HEK293 (cell line): ENCODE results near the gene SETD2.

Source experiments
- CTCF ChIA-PET: fragments of 350-600 bp; formaldehyde crosslinking; extraction: SDS; loops from one replicate; lab custom pipeline; 2021; ENCODE audit warnings: antibody characterized with exemption; lab: Yijun Ruan, JAX
- POLR2A ChIA-PET: fragments of 300-600 bp; formaldehyde crosslinking; extraction: SDS; loops from one replicate; lab custom pipeline; 2020; ENCODE audit warnings: antibody characterized with exemption, inconsistent platforms; lab: Yijun Ruan, JAX
- H3K27ac ChIP-seq: fragments of 200-500 bp; sonication (Bioruptor generic); 2 replicates; pipeline ENCODE4 v1.5.1; 2014; ENCODE audit warnings: low read depth, low read length, control low read depth, inconsistent platforms; ENCODE audit errors: extremely low read depth
- H3K36me3 ChIP-seq, 2 experiments: fragments of 200-500 bp in 1 of 2; sonication (Bioruptor generic) in 1 of 2; 1 replicate in 1 of 2; 2 replicates in 1 of 2; pipeline ENCODE4 v1.5.1; 2014 to 2017; ENCODE audit warnings: inconsistent platforms in 2 of 2, low read length in 2 of 2; ENCODE audit not compliant: control insufficient read depth in 2 of 2, insufficient read depth in 1 of 2
- H3K4me1 ChIP-seq: fragments of 200-500 bp; sonication (Bioruptor generic); 2 replicates; pipeline ENCODE4 v1.5.1; 2014; ENCODE audit warnings: mild to moderate bottlenecking, low read length, inconsistent platforms; ENCODE audit not compliant: control insufficient read depth, insufficient read depth
- H3K4me3 ChIP-seq: 2 replicates; pipeline ENCODE4 v1.5.1; 2011; ENCODE audit warnings: low read depth, mild to moderate bottlenecking, control low read depth, low read length, moderate library complexity
- H3K9me3 ChIP-seq: fragments of 200-500 bp; sonication (Bioruptor generic); 2 replicates; pipeline ENCODE4 v1.5.1; 2014; ENCODE audit warnings: low read depth, low read length, inconsistent platforms; ENCODE audit not compliant: control insufficient read depth, insufficient read depth
- AEBP2 ChIP-seq: fragments of 450-650 bp; formaldehyde crosslinking; IDR thresholded peaks from 2 replicates; pipeline ENCODE4 v1.5.1; 2016; ENCODE audit warnings: missing biosample characterization, missing genetic modification characterization, borderline replicate concordance
- ATF2 ChIP-seq: fragments of 450-650 bp; formaldehyde crosslinking; IDR thresholded peaks from 2 replicates; pipeline ENCODE4 v1.5.1; 2016; ENCODE audit warnings: missing biosample characterization, missing genetic modification characterization, low read depth
- BCL6B ChIP-seq: fragments of 450-650 bp; formaldehyde crosslinking; IDR thresholded peaks from 2 replicates; pipeline ENCODE4 v1.5.1; 2017; ENCODE audit warnings: missing biosample characterization, missing genetic modification characterization
- EGR2 ChIP-seq: fragments of 450-650 bp; formaldehyde crosslinking; IDR thresholded peaks from 2 replicates; pipeline ENCODE4 v1.5.1; 2016; ENCODE audit warnings: low read depth, missing biosample characterization, missing genetic modification characterization
- OSR2 ChIP-seq: fragments of 450-650 bp; formaldehyde crosslinking; IDR thresholded peaks from 2 replicates; pipeline ENCODE4 v1.5.1; 2016; ENCODE audit warnings: missing biosample characterization, missing genetic modification characterization
- SALL2 ChIP-seq: fragments of 450-650 bp; formaldehyde crosslinking; IDR thresholded peaks from 2 replicates; pipeline ENCODE4 v1.5.0; 2017; ENCODE audit warnings: missing biosample characterization, mild to moderate bottlenecking, missing genetic modification characterization, borderline replicate concordance
- ZBTB49 ChIP-seq: fragments of 450-650 bp; formaldehyde crosslinking; IDR thresholded peaks from 2 replicates; pipeline ENCODE4 v1.5.1; 2016; ENCODE audit warnings: missing biosample characterization, missing genetic modification characterization, low read depth
- ZBTB6 ChIP-seq: fragments of 450-650 bp; formaldehyde crosslinking; IDR thresholded peaks from 2 replicates; pipeline ENCODE4 v1.5.1; 2017; ENCODE audit warnings: missing biosample characterization, missing genetic modification characterization
- ZBTB8A ChIP-seq: fragments of 450-650 bp; formaldehyde crosslinking; IDR thresholded peaks from 2 replicates; pipeline ENCODE4 v1.5.1; 2016; ENCODE audit warnings: missing biosample characterization, missing genetic modification characterization
- ZNF10 ChIP-seq: fragments of 450-650 bp; formaldehyde crosslinking; IDR thresholded peaks from 2 replicates; pipeline ENCODE4 v1.5.1; 2017; ENCODE audit warnings: missing biosample characterization, missing genetic modification characterization
- ZNF2 ChIP-seq: fragments of 450-650 bp; formaldehyde crosslinking; IDR thresholded peaks from 2 replicates; pipeline ENCODE4 v1.5.1; 2016; ENCODE audit warnings: missing biosample characterization, missing genetic modification characterization
- ZNF24 ChIP-seq: fragments of 450-650 bp; formaldehyde crosslinking; IDR thresholded peaks from 2 replicates; pipeline ENCODE4 v1.5.1; 2016; ENCODE audit warnings: missing biosample characterization, missing genetic modification characterization
- ZNF280C ChIP-seq: fragments of 450-650 bp; formaldehyde crosslinking; IDR thresholded peaks from 2 replicates; pipeline ENCODE4 v1.5.1; 2016; ENCODE audit warnings: missing biosample characterization, missing genetic modification characterization
- ZNF292 ChIP-seq: fragments of 450-650 bp; formaldehyde crosslinking; IDR thresholded peaks from 2 replicates; pipeline ENCODE4 v1.5.1; 2016; ENCODE audit warnings: low read depth, missing biosample characterization, missing genetic modification characterization, borderline replicate concordance
- ZNF37A ChIP-seq: fragments of 450-650 bp; IDR thresholded peaks from 2 replicates; pipeline ENCODE4 v1.5.1; 2018; ENCODE audit warnings: missing biosample characterization, missing genetic modification characterization
- ZNF404 ChIP-seq: fragments of 450-650 bp; formaldehyde crosslinking; IDR thresholded peaks from 2 replicates; pipeline ENCODE4 v1.5.1; 2017; ENCODE audit warnings: missing biosample characterization, missing genetic modification characterization
- ZNF416 ChIP-seq: fragments of 450-650 bp; formaldehyde crosslinking; IDR thresholded peaks from 2 replicates; pipeline ENCODE4 v1.5.1; 2016; ENCODE audit warnings: missing biosample characterization, missing genetic modification characterization
- ZNF433 ChIP-seq: fragments of 450-650 bp; formaldehyde crosslinking; IDR thresholded peaks from 2 replicates; pipeline ENCODE4 v1.5.1; 2016; ENCODE audit warnings: missing biosample characterization, missing genetic modification characterization, low read depth
- ZNF585B ChIP-seq: fragments of 450-650 bp; formaldehyde crosslinking; IDR thresholded peaks from 2 replicates; pipeline ENCODE4 v1.5.1; 2016; ENCODE audit warnings: missing biosample characterization, missing genetic modification characterization
- ZNF600 ChIP-seq: fragments of 450-650 bp; formaldehyde crosslinking; IDR thresholded peaks from 2 replicates; pipeline ENCODE4 v1.5.1; 2016; ENCODE audit warnings: missing biosample characterization, missing genetic modification characterization
- ZNF664 ChIP-seq: fragments of 450-650 bp; formaldehyde crosslinking; IDR thresholded peaks from 2 replicates; pipeline ENCODE4 v1.5.1; 2016; ENCODE audit warnings: missing biosample characterization, missing genetic modification characterization
- ZNF692 ChIP-seq: fragments of 450-650 bp; formaldehyde crosslinking; IDR thresholded peaks from 2 replicates; pipeline ENCODE4 v1.5.1; 2016; ENCODE audit warnings: missing biosample characterization, missing genetic modification characterization
- ZNF830 ChIP-seq: fragments of 450-650 bp; IDR thresholded peaks from 2 replicates; pipeline ENCODE4 v1.5.0; 2018; ENCODE audit warnings: missing biosample characterization, missing genetic modification characterization, low read depth, mild to moderate bottlenecking, moderate library complexity

SETD2 gene

GRCh38 chr3:47008851-47009224 is 155.1 kb downstream of the SETD2 start:
- Histone ChIP-seq H3K9me3 (no peaks in the 10 kb centered on the region), H3K4me3 (peak overlapping the region; percentile 25), H3K27ac (no peak overlapping the region), H3K4me1 (no peaks in the 10 kb centered on the region), H3K36me3 (peaks cover 0 to 43% of the 10 kb centered on the region in 2 experiments; a peak in 1 of 3 replicates)
- ChIA-PET CTCF (interaction anchor here (0.6 kb wide), 1 partner anchor 335 kb away, joined by 3 read pairs; no protein-coding TSS in a partner anchor), POLR2A (interaction anchor here (0.7 to 1.0 kb wide), 3 partner anchors 32 to 158 kb away, joined by 3 to 4 read pairs (median 3); partner anchors contain the start of gene CCDC12)
- TF ChIP-seq ZNF280C (tag by site-specific recombination) = no peak
- no peak for TF ChIP-seq ATF2 (tag by site-specific recombination)
- TF ChIP-seq ZNF404 (tag by site-specific recombination) = no peak
- no peak for TF ChIP-seq SALL2 (tag by site-specific recombination)
- TF ChIP-seq ZNF416 = no peak
- no peak for TF ChIP-seq EGR2 (tag by site-specific recombination)
- TF ChIP-seq AEBP2 (tag by site-specific recombination) = no peak
- no peak for TF ChIP-seq ZNF24 (tag by site-specific recombination)
- no peak for TF ChIP-seq ZNF2 (tag by site-specific recombination)
- TF ChIP-seq ZBTB6 = no peak

GRCh38 chr3:47008234-47008796 is 155.6 kb downstream of the SETD2 start:
- no peaks in the 10 kb centered on the region for H3K4me1 ChIP-seq
- H3K4me3 ChIP-seq = no peak overlapping the region
- no peaks in the 10 kb centered on the region for H3K9me3 ChIP-seq
- H3K27ac ChIP-seq = no peak overlapping the region
- H3K36me3 ChIP-seq = peaks cover 0 to 46% of the 10 kb centered on the region in 2 experiments; a peak in 1 of 3 replicates
- POLR2A ChIA-PET = interaction anchor here (1.0 kb wide), 1 partner anchor 85 kb away, joined by 3 read pairs; no protein-coding TSS in a partner anchor
- CTCF ChIA-PET = interaction anchor here (1.1 kb wide), 1 partner anchor 73 kb away, joined by 3 read pairs; no protein-coding TSS in a partner anchor
- TF ChIP-seq ZNF830 (no peak), ZNF664 (no peak), ZNF292 (tag by site-specific recombination) (no peak), ZNF692 (tag by site-specific recombination) (no peak), OSR2 (tag by site-specific recombination) (no peak), ZNF10 (no peak), ZNF585B (no peak), ZNF600 (tag by site-specific recombination) (no peak), BCL6B (tag by site-specific recombination) (no peak), ZNF37A (tag by site-specific recombination) (no peak), ZBTB8A (tag by site-specific recombination) (no peak), ZNF433 (tag by site-specific recombination) (no peak), ZBTB49 (tag by site-specific recombination) (no peak)
